NCI-H146 treated with DMSO at 0.1 percent for 48 hours (cell line): ENCODE measurements around the gene ZNF329.
A peak's percentile ranks its signal among the peaks of the same experiment; 100 is the strongest.

Experiments used
- DNase-seq: peaks from one replicate; lab custom pipeline; 2025; ENCODE audit not compliant: unreplicated experiment; lab: John Stamatoyannopoulos, UW

ZNF329 gene

DNA sequence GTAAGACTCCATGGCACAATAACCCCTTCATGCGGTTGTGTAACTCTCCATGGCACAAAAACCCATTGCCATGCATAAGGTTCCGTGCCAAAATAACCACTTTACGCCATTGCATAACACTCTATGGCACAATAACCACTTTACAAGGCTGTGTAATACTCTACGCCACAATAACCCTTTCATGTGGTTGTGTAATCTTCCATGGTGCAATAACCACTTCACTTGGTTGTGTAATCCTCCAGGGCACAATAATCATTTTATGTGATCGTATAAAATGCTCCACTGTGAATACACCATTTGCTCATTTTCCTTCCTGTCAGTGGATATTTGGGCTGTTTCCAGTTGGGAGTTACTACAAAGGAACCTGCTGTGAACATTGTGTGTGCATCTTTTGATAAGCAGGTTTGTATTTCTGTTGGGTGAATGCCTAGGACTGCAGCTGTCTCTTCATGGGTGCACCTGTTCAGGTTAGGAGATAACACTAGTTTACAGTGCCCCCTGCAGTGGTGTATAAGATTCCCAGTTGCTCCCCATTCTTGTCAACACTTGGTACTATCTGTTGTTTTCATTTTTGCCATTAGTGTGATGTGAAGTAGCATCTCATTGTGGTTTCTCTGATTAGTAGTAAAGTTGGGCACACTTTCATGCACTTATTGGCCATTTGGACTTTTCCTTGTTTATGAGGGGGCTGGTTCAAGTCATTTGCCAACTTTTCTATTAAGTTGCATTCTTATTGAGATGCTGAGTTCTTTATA is 31.4 kb downstream of the ZNF329 start:
- DNase-seq, result no peak

DNA sequence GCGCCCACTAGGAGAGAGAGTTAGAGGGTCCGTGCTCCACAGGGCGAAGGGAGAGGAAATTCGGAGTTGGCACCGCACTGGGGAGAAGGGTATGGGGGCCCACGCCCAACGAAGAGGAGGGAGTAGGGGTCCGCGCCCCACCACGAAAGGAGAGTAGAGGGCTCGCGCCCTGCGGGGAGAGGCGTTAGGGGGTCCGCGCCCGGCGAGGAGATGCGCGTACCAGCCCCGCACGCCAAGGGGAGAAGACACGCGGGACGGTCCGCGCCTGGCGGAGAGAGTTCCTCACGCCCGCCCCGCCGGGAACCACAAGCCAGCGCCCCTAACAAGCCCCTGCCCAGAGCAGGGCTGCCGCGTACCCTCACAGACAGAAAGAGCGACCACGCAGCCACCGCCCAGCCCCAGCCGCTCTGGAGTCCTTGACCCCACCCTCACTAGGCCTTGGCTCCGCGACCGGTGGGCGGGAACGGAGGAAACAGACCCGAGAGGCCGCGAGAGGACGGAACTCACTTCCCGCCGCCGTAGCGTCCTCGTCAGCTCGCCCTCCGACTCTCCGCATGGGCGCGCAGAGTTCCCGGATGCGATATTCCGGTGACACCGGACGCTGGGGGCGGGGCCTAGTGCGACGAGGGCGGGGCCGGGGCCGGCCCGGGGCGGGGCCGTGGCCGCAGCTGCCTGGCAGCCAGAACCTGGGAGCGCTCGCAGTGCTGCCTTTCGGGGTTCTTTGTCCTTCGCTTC is 32.6 kb downstream of the ZNF329 start:
- DNase-seq, result no peak

DNA sequence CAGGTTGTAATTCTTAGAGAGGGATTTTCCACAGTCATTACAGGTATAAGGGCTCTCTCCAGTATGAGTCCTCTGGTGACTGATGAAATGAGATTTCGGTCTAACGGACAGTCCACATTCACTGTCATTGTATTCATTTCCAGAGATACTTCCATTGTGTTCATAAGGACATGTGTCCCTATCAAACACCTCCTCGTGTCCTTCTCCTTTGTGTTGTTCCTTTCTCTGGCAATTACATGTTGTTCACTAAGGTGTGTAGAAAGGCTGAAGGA is 42.1 kb downstream of the ZNF329 start:
- no peak for DNase-seq

DNA sequence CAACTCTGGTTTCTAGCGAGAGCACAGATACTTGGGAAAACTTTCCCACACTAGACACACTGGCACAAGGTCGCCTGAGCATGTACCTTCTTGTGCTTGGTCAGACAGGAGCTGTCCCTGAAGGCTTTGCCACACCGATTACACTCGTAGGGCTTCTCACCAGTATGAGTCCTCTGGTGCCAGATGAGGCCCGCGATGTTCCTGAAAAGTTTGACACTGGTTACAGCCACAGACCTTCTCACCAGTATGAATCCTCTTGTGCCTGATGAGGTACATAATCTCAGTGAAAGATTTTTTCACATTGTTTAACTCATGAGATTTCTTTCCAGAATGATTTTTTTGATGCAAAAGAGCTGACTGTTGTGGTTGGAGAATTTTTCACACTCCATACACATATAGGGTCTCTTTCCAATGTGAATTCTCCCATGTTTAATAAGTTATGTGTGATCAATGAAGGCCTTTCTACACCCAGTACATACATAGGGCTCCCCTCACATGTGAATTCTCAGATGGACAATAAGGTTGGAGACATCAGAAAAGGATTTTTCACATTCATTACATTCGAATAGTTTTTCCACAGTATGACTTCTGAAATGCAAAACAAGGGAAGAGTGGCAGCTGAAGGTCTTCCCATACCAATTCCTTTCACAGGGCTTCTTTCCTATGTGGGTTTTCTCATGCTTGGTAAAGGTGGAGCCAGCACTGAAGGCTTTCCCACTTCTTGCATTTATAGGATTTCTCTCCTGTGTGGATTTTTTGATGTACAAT is 42.6 kb downstream of the ZNF329 start:
- DNase-seq, result no peak

DNA sequence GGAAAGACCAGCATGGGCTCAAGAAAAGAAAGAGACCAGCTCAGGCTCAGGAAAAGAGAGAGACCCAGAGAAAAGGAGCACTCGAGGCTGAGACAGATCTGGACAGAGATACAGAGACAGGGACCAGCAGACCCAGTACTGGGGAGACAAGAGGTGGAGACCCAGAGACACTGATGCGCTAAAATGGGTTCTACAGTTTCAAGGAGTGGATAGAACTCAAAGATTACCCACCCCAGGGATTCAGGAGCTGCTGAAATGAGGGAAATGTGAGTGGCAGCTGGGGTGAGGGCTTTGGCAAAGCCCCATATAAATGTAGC is 51.9 kb downstream of the ZNF329 start:
- DNase-seq, result no peak

DNA sequence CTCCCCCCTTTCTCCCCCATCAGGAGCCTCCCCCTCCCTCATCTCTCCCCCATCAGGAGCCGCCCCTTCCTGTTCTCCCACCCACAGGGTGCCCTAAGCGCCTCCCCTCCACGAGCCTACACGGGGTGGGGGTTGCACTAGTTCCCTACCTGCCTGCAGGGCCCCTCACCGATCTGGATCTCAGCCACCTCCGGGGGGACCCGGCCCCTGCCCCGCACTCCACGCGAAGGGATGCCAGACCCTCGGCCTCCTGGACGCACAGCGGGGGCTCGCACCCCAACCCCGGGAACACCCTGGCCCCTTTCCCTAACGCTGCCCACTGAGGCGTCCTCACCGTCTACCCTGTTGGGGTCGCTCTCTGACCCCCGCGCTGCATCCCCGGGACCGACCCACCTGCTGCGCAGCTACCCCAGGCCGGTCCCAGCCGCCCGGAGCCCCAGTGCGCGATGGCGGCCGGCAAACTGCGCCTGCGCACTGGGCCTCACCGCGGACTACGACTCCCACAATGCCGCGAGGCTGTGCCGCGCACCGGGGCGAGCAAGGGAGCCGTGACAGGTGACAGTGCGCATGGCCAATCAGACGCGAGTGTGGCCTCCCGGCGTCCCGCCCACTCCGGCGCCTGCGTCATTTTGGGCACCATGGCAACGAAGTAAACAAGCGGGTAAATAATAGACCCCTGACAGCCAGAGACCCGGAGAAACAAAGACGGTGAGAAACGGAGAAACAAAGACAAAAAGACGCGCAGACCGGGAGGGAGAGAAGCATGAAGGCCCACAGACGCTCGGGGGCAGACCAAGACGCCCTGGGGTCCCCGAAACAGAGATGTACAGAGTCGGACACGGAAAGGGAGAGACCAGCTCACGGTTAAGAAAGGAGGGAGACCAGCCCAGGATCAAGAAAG is 52.6 kb downstream of the ZNF329 start, which contains the start of gene ZSCAN18:
ZSCAN18 (minus strand) TSS at position 451 of the 901 bp plus-strand sequence. CDS start 7,964 bp downstream, outside the sequence.
- peak; percentile 81 for DNase-seq

DNA sequence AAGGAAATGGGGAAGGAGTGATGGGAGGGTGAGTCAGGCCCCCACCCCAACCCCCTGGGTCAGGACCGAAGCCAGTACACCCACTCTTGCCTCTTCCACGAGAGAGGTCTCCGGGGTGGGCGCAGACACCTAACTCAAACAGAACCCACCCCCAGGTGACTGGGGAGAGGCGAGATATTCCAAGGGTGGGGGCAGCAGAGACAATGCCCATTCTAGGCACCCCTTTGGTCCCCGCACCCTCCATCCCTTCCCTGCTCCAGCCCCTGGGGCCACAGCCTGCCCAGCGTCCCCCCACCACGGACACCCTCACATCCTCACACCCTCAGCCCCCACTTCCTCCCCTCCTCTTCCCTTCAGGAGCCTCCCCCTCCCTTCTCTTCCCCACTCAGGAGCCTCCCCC is 53.2 kb downstream of the ZNF329 start:
- DNase-seq, result no peak

DNA sequence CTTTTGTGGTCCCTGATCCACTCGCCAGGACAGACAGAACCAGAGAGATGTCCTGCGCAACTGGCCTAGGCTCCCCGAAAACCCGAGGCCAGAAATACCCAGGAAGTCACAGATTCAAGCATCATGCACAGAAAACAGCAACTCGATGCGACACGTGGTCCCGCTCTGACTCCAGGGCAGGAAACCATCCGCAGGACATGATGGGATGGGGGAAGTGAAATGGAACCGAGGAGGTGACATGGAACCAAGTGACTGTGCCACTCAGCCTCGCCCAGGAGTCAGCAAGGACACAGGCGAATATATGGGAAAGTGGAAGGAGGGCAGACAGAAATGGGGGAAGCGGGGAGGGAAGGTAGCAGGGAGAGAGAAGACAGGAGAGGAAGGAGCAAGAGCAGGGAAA is 53.7 kb downstream of the ZNF329 start:
- DNase-seq, result no peak

DNA sequence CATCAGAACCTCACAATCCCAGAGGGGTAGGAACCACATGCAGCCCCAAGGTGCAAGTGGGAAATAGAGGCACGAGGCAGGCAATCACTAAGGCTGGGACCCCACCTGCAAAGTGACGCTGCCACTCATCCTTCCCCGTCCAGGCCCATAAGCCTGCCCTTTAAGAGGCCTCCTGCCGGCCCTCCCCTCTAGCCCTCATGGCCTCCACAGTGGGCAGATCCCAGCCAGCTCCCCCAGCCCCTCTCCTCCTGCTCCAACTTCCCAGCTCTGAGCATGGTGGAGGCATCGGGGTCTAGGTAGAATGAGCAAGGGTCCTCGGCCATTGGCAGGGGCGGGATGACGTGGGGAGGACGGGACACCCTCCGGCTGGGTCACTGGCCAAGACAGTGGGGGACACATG is 55.3 kb downstream of the ZNF329 start:
- no peak for DNase-seq

DNA sequence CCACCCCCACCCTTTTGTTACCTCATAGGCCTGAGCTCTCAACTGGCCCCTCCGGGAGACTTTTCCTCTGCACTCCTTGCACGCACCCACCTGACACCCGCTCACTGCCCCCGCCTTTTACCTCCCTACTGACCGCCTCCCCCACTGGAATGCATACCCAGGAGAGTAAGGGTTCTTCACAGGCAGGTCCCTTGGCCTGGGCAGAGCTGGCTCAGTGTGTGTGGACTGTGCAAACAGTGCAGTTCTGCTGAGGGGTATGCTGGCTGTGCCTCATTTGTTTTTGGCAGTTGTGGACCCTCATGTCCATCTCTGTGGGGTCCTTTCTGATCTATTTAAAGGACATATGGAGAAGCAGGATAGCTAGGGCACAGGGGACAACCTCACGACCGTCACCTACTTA is 57.5 kb downstream of the ZNF329 start:
- no peak for DNase-seq

DNA sequence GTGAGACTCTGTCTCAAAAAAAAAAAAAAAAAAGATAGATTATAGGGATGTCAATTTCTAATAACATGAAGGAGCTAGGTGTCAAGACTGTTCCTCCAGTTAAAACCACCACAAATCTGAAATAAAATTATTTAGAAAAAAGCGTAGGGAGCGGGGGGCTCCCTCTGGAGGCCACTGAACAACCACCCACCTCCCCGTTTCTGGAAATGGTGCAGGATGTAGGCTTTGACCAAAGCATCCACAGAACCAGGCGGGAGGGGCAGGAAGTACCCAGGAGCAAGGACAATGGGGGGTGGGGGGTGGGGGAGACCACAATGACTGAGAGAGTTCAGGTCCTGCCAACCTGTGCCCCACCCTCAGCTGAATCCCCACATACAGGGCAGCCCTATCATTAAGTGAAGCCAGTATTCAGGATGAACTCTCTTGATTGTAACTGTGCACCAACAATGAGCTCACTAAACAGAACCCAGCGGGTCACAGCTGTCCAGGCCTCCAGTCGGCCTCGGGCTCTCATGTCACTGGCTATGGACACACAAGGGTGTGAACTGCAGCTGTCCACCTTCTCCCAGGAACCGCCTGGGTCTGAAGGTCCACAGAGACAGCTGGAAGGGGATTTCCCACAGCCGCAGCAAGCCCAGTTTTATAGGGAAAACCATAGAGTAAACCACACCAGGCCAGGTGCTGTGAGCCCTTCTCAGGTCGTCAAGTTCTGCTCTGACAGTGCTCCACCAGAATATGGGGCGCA is 59.2 kb downstream of the ZNF329 start:
- DNase-seq, result no peak

DNA sequence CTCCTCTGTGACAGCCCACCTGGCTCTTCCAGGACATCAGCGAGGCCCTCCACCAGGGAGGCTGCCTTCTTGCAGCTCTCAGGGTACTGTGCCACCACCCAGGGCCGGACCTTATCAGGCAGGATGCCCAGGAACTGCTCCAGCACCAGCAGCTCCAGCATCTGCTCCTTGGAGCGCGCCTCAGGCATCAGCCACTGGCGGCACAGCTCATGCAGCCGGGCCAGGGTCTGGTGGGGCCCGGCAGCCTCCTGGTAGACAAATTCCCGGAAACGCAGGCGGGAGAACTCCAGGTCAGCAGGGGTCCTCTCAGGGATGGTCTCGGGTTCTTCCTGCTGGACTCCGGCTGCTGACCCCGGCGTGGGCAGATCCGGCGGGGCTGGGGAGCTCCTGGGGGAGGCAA is 60.7 kb downstream of the ZNF329 start:
- DNase-seq, result no peak

DNA sequence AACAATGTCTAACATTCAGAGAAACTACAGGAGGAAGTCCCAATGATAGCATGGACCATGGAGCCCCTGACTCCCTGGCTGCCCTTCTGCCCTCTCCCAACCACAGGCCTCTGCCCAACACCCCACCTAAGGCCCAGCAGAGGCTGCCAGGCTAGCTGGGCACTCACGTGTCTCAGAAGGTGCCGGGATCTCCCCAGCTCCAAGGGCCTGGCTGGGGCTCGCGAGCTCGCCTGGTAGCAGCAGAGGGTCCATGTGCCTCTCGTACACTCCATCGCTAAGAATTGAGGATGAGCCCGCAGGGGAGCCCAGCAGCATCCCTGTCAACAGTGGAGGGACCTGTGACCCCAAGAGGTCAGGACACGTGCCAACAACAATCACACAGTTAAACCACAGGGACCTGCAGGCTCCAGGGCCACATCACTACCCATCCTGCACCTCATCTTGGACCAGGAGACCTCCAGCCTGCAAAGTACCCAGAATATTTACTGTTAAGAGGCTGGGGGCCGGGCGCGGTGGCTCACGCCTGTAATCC is 62.0 kb downstream of the ZNF329 start:
- no peak for DNase-seq

DNA sequence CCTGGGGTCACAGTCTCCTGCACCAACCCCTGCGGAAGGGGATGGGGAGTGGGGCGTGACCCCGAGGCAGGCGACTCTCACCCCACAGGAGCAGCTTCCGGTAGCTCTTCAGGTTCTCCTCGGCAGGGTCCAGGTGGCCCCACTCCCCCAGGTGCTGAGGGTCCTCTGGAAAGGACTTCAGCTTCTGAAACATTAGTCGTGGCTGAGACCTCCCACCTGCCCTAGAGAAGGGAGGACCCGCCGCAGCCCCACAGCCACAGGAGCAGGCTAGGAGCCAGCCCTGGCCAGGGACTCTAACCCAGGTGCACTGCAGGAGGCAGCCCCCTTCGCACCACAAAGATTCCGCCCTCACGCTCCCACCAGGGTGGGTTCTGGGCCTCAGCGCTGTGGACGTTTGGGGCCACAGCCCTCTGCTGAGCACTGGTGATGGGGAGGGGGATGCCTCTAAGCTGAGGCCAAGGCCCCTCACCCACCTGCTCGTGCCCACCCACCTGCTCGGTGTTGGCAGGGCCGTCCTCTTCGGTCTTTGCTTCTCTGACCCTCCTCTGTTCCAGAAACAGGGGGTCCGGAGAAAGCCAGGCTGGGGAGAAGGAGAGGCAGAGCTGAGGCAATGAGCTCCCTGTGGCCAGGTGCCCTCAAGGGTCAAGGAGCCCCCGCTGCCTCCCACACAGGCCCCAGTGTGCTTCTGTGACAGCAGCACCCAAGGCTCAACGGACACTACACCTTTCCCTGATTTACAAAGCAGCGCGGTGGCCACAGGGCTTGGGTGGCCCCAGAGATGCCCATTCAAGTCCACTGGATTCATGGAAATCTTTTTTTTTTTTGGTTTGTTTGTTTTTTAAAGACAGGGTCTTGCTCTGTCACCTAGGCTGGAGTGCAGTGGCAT is 63.5 kb downstream of the ZNF329 start:
- DNase-seq, result no peak

DNA sequence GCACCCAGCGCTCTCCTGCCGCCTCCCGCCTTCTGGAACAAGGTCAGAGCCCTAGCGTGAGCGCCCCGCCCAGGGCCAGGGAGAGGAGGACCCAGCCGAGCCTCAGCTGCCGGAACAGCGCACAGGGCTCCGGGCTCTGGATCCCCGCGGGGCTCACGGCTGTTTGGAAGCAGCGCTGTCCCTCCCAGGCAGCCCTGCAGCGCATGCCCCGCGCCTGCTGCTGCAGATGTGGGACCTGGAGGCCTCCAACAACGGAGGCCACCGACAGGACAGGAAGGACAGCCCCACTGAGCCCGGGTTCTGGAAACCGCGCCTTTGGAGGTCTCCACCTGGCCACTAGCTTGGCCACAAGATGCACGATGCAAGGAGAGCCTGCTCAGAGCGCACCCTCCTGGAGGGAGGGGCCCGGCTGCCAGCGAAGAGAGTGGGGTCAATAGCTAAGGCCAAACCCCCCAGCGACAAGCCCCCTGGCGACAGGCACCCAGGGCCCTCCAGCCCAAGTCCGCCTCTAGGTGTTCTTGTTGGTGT is 65.2 kb downstream of the ZNF329 start:
- DNase-seq, result no peak

DNA sequence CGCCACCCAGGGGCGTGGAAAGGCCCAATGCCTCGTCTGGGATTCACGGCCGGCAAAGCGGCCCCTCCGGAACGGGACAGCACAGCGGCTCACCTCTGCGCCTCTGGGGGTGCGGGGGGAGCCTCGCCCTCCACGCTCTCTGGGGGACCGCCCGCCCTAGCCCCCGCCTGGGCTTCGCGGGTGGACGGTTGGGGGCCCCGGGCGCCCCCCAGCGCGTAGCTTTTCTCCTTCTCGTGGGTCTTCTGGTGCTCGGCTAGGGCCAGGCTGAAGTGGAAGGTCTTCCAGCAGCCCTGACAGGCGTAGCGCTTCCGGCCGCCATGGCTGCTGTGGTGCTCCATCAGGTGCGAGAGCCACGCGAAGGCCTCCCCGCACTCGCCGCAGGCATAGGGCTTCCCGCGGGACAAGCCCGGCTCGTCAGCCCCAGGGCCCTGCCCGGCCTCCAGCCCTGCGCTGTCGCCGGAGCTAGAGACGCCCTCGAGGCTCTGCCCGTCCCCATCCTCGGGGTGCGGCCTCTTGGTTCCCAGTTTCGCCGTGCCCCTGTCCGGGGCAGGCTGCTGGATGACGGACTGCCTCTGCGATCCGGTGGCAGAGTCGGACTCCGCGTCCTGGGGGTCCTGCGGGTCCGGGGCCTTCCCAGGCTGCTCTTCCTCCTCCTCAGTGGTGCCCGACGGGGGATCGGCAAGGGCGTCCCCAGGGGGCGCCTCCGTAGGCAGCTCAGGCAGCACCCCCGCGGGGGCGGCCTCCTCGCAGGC is 65.8 kb downstream of the ZNF329 start:
- no peak for DNase-seq

DNA sequence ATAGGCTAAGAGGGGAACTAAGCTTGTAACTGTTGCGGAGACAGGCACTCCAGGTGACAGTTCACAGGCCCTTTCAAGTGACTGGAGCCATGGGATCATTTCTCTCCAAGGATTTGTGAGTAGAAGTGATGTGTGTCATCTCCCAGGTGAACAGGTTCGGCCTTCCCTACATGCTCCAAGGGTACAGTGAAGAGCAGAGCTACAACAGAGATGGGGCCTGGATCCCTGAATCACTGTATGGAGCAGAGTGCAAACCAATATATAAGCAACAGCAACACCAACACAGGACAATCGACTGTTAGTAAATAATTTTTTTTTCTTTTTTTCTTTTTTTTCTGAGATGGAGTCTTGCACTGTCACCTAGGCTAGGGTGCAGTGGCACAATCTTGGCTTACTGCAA is 67.6 kb downstream of the ZNF329 start:
- DNase-seq, result no peak

DNA sequence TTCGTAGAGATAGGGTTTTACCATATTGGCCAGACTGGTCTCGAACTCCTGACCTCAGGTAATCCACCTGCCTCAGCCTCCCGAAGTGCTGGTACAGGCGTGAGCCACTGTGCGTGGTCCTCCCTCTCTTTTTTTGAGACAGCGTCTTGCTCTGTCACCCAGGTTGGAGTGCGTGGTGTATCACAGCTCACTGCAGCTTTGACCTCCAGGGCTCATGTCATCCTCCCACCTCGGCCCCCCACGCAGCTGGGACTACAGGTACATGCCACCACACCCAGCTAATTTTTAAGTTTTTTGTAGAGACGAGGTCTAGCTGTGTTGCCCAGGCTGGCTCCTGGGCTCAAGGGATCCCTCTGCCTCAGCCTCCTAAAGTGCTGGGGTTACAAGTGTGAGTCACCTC is 70.8 kb downstream of the ZNF329 start:
- no peak for DNase-seq
